HEK293 (cell line): ENCODE measurements around the gene CCNI2.

Experiments used
- GLI4 ChIP-seq: fragments of 450-650 bp; formaldehyde crosslinking; IDR thresholded peaks from 2 replicates; pipeline ENCODE4 v1.5.1; 2016; ENCODE audit warnings: missing biosample characterization, missing genetic modification characterization
- GLIS1 ChIP-seq: fragments of 450-650 bp; formaldehyde crosslinking; IDR thresholded peaks from 2 replicates; pipeline ENCODE4 v1.5.1; 2016; ENCODE audit warnings: missing biosample characterization, missing genetic modification characterization
- RBAK ChIP-seq: fragments of 450-650 bp; formaldehyde crosslinking; IDR thresholded peaks from 2 replicates; pipeline ENCODE4 v1.5.1; 2016; ENCODE audit warnings: missing biosample characterization, missing genetic modification characterization
- SP2 ChIP-seq: fragments of 450-650 bp; formaldehyde crosslinking; IDR thresholded peaks from 2 replicates; pipeline ENCODE4 v1.5.1; 2016; ENCODE audit warnings: missing biosample characterization, missing genetic modification characterization
- SP7 ChIP-seq: fragments of 450-650 bp; formaldehyde crosslinking; IDR thresholded peaks from 2 replicates; pipeline ENCODE4 v1.5.1; 2016; ENCODE audit warnings: missing biosample characterization, missing genetic modification characterization
- TCF7L2 ChIP-seq: IDR thresholded peaks from 2 replicates; pipeline ENCODE4 v1.6.1; 2011; ENCODE audit warnings: low read depth, mild to moderate bottlenecking, inconsistent platforms, low read length, moderate library complexity, borderline replicate concordance
- WT1 ChIP-seq: fragments of 450-650 bp; formaldehyde crosslinking; IDR thresholded peaks from 2 replicates; pipeline ENCODE4 v1.5.1; 2016; ENCODE audit warnings: missing biosample characterization, missing genetic modification characterization
- ZEB2 ChIP-seq: fragments of 450-650 bp; formaldehyde crosslinking; IDR thresholded peaks from 2 replicates; pipeline ENCODE4 v1.5.1; 2016; ENCODE audit warnings: missing biosample characterization, missing genetic modification characterization
- ZFP69B ChIP-seq: fragments of 450-650 bp; formaldehyde crosslinking; IDR thresholded peaks from 2 replicates; pipeline ENCODE4 v1.5.1; 2016; ENCODE audit warnings: missing biosample characterization, missing genetic modification characterization
- ZNF10 ChIP-seq: fragments of 450-650 bp; formaldehyde crosslinking; IDR thresholded peaks from 2 replicates; pipeline ENCODE4 v1.5.1; 2017; ENCODE audit warnings: missing biosample characterization, missing genetic modification characterization
- ZNF140 ChIP-seq: fragments of 450-650 bp; formaldehyde crosslinking; IDR thresholded peaks from 2 replicates; pipeline ENCODE4 v1.5.1; 2016; ENCODE audit warnings: missing biosample characterization, missing genetic modification characterization
- ZNF146 ChIP-seq: fragments of 450-650 bp; formaldehyde crosslinking; IDR thresholded peaks from 2 replicates; pipeline ENCODE4 v1.5.1; 2016; ENCODE audit warnings: missing biosample characterization, missing genetic modification characterization
- ZNF155 ChIP-seq: fragments of 450-650 bp; formaldehyde crosslinking; IDR thresholded peaks from 2 replicates; pipeline ENCODE4 v1.5.1; 2016; ENCODE audit warnings: missing biosample characterization, missing genetic modification characterization
- ZNF23 ChIP-seq: fragments of 450-650 bp; formaldehyde crosslinking; IDR thresholded peaks from 2 replicates; pipeline ENCODE4 v1.5.1; 2016; ENCODE audit warnings: missing biosample characterization, missing genetic modification characterization, borderline replicate concordance
- ZNF24 ChIP-seq: fragments of 450-650 bp; formaldehyde crosslinking; IDR thresholded peaks from 2 replicates; pipeline ENCODE4 v1.5.1; 2016; ENCODE audit warnings: missing biosample characterization, missing genetic modification characterization
- ZNF324 ChIP-seq: fragments of 450-650 bp; formaldehyde crosslinking; IDR thresholded peaks from 2 replicates; pipeline ENCODE4 v1.5.1; 2016; ENCODE audit warnings: missing biosample characterization, missing genetic modification characterization
- ZNF354C ChIP-seq: fragments of 450-650 bp; formaldehyde crosslinking; IDR thresholded peaks from 2 replicates; pipeline ENCODE4 v1.5.1; 2016; ENCODE audit warnings: missing biosample characterization, missing genetic modification characterization, low read depth, borderline replicate concordance
- ZNF37A ChIP-seq: fragments of 450-650 bp; IDR thresholded peaks from 2 replicates; pipeline ENCODE4 v1.5.1; 2018; ENCODE audit warnings: missing biosample characterization, missing genetic modification characterization
- ZNF404 ChIP-seq: fragments of 450-650 bp; formaldehyde crosslinking; IDR thresholded peaks from 2 replicates; pipeline ENCODE4 v1.5.1; 2017; ENCODE audit warnings: missing biosample characterization, missing genetic modification characterization
- ZNF548 ChIP-seq: fragments of 450-650 bp; formaldehyde crosslinking; IDR thresholded peaks from 2 replicates; pipeline ENCODE4 v1.5.1; 2016; ENCODE audit warnings: missing biosample characterization, missing genetic modification characterization
- ZNF670 ChIP-seq: fragments of 450-650 bp; formaldehyde crosslinking; IDR thresholded peaks from 2 replicates; pipeline ENCODE4 v1.5.1; 2016; ENCODE audit warnings: missing biosample characterization, missing genetic modification characterization, low read depth
- ZNF768 ChIP-seq: fragments of 450-650 bp; formaldehyde crosslinking; IDR thresholded peaks from 2 replicates; pipeline ENCODE4 v1.5.1; 2018; ENCODE audit warnings: missing biosample characterization, mild to moderate bottlenecking, missing genetic modification characterization
- ZNF837 ChIP-seq: fragments of 450-650 bp; formaldehyde crosslinking; IDR thresholded peaks from 2 replicates; pipeline ENCODE4 v1.5.1; 2016; ENCODE audit warnings: missing biosample characterization, missing genetic modification characterization
- ZSCAN30 ChIP-seq: fragments of 450-650 bp; IDR thresholded peaks from 2 replicates; pipeline ENCODE4 v1.5.1; 2018; ENCODE audit warnings: missing biosample characterization, mild to moderate bottlenecking, missing genetic modification characterization, moderate library complexity
- ZXDB ChIP-seq: fragments of 450-650 bp; formaldehyde crosslinking; IDR thresholded peaks from 2 replicates; pipeline ENCODE4 v1.5.1; 2016; ENCODE audit warnings: missing biosample characterization, missing genetic modification characterization
- TF ChIP-seq, protein P1 (sequence below): fragments of 450-650 bp; formaldehyde crosslinking; IDR thresholded peaks from 2 replicates; pipeline ENCODE4 v1.5.1; 2016; ENCODE audit warnings: missing biosample characterization, missing genetic modification characterization
- TF ChIP-seq, protein P2 (sequence below): fragments of 450-650 bp; formaldehyde crosslinking; IDR thresholded peaks from 2 replicates; pipeline ENCODE4 v1.5.1; 2016; ENCODE audit warnings: missing biosample characterization, missing genetic modification characterization
- TF ChIP-seq, protein P3 (sequence below): fragments of 450-650 bp; IDR thresholded peaks from 2 replicates; pipeline ENCODE4 v1.5.1; 2018; ENCODE audit warnings: missing biosample characterization, mild to moderate bottlenecking, missing genetic modification characterization
- TF ChIP-seq, protein P4 (sequence below): fragments of 450-650 bp; formaldehyde crosslinking; IDR thresholded peaks from 2 replicates; pipeline ENCODE4 v1.5.1; 2016; ENCODE audit warnings: missing biosample characterization, missing genetic modification characterization
- TF ChIP-seq, protein P5 (sequence below): fragments of 450-650 bp; formaldehyde crosslinking; IDR thresholded peaks from 2 replicates; pipeline ENCODE4 v1.5.1; 2016; ENCODE audit warnings: missing biosample characterization, missing genetic modification characterization
- TF ChIP-seq, protein P6 (sequence below): fragments of 450-650 bp; formaldehyde crosslinking; IDR thresholded peaks from 2 replicates; pipeline ENCODE4 v1.5.1; 2016; ENCODE audit warnings: missing biosample characterization, missing genetic modification characterization

CCNI2 gene

DNA sequence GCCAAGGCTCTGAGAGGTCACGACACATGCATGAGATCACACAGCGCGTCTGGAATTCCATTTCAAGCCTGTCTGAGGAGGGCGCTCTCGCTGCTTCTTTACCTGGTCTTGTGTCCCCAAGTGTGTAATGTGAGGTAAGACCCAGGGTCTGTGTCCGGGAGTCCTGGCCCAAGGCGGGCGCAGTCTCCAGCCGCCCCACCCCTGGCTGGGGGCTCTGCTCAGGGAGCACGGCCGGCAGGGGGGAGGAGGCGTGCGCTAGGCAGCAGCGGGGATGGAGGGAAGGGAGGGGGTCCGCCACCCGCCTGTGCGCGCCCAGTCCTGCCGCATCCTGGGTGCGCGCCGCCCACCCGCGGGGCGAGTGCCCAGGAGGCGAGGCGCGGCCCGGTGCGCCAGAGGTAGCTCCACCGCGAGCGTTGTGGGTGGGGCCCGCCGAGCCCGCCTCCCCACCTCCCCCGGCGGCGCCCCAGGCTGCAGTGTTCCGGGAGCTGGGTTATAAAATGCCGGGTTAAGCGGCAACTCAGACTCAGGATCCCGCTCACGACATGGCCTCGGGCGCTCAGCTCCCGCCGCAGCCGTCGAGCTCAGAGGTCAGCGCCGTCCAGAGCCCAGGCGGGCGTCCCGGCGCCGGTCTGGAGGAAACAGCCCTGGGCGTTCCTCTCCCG lies at the start of gene CCNI2 (continued):
- TF ChIP-seq, protein P1, sequence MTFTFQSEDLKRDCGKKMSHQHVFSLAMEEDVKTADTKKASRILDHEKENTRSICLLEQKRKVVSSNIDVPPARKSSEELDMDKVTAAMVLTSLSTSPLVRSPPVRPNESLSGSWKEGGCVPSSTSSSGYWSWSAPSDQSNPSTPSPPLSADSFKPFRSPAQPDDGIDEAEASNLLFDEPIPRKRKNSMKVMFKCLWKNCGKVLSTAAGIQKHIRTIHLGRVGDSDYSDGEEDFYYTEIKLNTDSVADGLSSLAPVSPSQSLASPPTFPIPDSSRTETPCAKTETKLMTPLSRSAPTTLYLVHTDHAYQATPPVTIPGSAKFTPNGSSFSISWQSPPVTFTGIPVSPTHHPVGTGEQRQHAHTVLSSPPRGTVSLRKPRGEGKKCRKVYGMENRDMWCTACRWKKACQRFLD (tag by site-specific recombination) = no peak
- TF ChIP-seq ZNF837 (tag by site-specific recombination) (no peak), ZNF324 (tag by site-specific recombination) (0 out of 2 replicates have a peak, but pooled peaks have one; percentile 36), ZEB2 (tag by site-specific recombination) (peak; percentile 74), ZNF140 (tag by site-specific recombination) (no peak), SP7 (tag by site-specific recombination) (peak; percentile 45), ZXDB (tag by site-specific recombination) (peak; percentile 38; the same call in 1 of the 2 replicates), GLIS1 (tag by site-specific recombination) (peak; percentile 91), ZNF354C (tag by site-specific recombination) (no peak), ZNF670 (no peak), TCF7L2 (no peak), WT1 (tag by site-specific recombination) (no peak), ZNF155 (tag by site-specific recombination) (no peak), ZNF10 (tag by site-specific recombination) (no peak), ZFP69B (tag by site-specific recombination) (no peak), SP2 (tag by site-specific recombination) (no peak), ZNF404 (tag by site-specific recombination) (no peak), RBAK (tag by site-specific recombination) (no peak), ZSCAN30 (no peak), ZNF146 (tag by site-specific recombination) (no peak), ZNF23 (tag by site-specific recombination) (no peak), ZNF24 (tag by site-specific recombination) (no peak), ZNF548 (tag by site-specific recombination) (no peak), GLI4 (tag by site-specific recombination) (no peak), ZNF768 (tag by site-specific recombination) (peak; percentile 99), ZNF37A (tag by site-specific recombination) (no peak)
- TF ChIP-seq, protein P2, sequence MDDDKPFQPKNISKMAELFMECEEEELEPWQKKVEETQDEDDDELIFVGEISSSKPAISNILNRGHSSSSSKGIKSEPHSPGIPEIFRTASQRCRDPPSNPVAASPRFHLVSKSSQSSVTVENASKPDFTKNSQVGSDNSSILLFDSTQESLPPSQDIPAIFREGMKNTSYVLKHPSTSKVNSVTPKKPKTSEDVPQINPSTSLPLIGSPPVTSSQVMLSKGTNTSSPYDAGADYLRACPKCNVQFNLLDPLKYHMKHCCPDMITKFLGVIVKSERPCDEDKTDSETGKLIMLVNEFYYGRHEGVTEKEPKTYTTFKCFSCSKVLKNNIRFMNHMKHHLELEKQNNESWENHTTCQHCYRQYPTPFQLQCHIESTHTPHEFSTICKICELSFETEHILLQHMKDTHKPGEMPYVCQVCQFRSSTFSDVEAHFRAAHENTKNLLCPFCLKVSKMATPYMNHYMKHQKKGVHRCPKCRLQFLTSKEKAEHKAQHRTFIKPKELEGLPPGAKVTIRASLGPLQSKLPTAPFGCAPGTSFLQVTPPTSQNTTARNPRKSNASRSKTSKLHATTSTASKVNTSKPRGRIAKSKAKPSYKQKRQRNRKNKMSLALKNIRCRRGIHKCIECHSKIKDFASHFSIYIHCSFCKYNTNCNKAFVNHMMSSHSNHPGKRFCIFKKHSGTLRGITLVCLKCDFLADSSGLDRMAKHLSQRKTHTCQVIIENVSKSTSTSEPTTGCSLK = no peak
- TF ChIP-seq, protein P3, sequence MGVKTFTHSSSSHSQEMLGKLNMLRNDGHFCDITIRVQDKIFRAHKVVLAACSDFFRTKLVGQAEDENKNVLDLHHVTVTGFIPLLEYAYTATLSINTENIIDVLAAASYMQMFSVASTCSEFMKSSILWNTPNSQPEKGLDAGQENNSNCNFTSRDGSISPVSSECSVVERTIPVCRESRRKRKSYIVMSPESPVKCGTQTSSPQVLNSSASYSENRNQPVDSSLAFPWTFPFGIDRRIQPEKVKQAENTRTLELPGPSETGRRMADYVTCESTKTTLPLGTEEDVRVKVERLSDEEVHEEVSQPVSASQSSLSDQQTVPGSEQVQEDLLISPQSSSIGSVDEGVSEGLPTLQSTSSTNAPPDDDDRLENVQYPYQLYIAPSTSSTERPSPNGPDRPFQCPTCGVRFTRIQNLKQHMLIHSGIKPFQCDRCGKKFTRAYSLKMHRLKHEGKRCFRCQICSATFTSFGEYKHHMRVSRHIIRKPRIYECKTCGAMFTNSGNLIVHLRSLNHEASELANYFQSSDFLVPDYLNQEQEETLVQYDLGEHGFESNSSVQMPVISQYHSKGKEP = no peak
- TF ChIP-seq, protein P4, sequence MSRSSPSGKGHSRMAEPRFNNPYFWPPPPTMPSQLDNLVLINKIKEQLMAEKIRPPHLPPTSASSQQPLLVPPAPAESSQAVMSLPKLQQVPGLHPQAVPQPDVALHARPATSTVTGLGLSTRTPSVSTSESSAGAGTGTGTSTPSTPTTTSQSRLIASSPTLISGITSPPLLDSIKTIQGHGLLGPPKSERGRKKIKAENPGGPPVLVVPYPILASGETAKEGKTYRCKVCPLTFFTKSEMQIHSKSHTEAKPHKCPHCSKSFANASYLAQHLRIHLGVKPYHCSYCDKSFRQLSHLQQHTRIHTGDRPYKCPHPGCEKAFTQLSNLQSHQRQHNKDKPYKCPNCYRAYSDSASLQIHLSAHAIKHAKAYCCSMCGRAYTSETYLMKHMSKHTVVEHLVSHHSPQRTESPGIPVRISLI (tag by site-specific recombination) = no peak
- TF ChIP-seq, protein P5, sequence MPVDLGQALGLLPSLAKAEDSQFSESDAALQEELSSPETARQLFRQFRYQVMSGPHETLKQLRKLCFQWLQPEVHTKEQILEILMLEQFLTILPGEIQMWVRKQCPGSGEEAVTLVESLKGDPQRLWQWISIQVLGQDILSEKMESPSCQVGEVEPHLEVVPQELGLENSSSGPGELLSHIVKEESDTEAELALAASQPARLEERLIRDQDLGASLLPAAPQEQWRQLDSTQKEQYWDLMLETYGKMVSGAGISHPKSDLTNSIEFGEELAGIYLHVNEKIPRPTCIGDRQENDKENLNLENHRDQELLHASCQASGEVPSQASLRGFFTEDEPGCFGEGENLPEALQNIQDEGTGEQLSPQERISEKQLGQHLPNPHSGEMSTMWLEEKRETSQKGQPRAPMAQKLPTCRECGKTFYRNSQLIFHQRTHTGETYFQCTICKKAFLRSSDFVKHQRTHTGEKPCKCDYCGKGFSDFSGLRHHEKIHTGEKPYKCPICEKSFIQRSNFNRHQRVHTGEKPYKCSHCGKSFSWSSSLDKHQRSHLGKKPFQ (tag by site-specific recombination) = no peak
- TF ChIP-seq, protein P6, sequence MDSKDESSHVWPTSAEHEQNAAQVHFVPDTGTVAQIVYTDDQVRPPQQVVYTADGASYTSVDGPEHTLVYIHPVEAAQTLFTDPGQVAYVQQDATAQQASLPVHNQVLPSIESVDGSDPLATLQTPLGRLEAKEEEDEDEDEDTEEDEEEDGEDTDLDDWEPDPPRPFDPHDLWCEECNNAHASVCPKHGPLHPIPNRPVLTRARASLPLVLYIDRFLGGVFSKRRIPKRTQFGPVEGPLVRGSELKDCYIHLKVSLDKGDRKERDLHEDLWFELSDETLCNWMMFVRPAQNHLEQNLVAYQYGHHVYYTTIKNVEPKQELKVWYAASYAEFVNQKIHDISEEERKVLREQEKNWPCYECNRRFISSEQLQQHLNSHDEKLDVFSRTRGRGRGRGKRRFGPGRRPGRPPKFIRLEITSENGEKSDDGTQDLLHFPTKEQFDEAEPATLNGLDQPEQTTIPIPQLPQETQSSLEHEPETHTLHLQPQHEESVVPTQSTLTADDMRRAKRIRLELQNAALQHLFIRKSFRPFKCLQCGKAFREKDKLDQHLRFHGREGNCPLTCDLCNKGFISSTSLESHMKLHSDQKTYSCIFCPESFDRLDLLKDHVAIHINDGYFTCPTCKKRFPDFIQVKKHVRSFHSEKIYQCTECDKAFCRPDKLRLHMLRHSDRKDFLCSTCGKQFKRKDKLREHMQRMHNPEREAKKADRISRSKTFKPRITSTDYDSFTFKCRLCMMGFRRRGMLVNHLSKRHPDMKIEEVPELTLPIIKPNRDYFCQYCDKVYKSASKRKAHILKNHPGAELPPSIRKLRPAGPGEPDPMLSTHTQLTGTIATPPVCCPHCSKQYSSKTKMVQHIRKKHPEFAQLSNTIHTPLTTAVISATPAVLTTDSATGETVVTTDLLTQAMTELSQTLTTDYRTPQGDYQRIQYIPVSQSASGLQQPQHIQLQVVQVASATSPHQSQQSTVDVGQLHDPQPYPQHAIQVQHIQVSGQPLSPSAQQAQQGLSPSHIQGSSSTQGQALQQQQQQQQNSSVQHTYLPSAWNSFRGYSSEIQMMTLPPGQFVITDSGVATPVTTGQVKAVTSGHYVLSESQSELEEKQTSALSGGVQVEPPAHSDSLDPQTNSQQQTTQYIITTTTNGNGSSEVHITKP (tag by site-specific recombination) = no peak
